ENCODE results near the gene DHCR7.

DNA sequence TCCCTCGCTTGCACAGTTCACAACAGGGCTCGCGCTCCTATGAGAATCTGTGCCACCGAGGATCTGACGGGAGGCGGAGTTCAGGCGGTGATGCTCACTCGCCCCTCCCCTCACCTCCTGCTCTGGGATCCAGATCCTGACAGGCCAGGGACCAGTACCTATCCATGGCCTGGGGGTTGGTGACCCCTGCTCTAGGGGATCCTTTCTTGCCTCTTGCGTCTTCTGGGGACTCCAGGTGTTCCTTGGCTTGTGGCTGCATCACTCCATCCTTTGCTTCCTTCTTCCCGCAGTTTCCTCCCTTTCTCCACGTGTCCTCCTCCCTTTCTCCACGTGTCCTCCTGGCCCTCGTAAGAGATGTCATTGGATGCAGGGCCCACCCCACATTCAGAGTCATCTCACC, 48.2 kb upstream of the DHCR7 start:
- TF ChIP-seq, protein P1, sequence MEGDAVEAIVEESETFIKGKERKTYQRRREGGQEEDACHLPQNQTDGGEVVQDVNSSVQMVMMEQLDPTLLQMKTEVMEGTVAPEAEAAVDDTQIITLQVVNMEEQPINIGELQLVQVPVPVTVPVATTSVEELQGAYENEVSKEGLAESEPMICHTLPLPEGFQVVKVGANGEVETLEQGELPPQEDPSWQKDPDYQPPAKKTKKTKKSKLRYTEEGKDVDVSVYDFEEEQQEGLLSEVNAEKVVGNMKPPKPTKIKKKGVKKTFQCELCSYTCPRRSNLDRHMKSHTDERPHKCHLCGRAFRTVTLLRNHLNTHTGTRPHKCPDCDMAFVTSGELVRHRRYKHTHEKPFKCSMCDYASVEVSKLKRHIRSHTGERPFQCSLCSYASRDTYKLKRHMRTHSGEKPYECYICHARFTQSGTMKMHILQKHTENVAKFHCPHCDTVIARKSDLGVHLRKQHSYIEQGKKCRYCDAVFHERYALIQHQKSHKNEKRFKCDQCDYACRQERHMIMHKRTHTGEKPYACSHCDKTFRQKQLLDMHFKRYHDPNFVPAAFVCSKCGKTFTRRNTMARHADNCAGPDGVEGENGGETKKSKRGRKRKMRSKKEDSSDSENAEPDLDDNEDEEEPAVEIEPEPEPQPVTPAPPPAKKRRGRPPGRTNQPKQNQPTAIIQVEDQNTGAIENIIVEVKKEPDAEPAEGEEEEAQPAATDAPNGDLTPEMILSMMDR (IDR thresholded peaks at IDR 0.05; ENCODE audit: poor library complexity), result no peak
- no peak for TF ChIP-seq EZH2 (IDR thresholded peaks at IDR 0.05; ENCODE audit: borderline replicate concordance)

Measured in hepatocyte (in vitro differentiated cells).